Suppressor macrophage (primary cell): ENCODE results near the gene TCP11L1.

Experiments
- DNase-seq, 4 experiments: peaks; one replicate each; pipeline ENCODE4 v3.0.0-alpha.2; 2020 to 2022
- total RNA-seq, 17 experiments: gene quantifications; one replicate each; lab custom pipeline; 2026; ENCODE audit warnings: mixed read lengths in 6 of 17, inconsistent platforms in 3 of 17; lab: John Stamatoyannopoulos, UW

The TCP11L1 gene, protein sequence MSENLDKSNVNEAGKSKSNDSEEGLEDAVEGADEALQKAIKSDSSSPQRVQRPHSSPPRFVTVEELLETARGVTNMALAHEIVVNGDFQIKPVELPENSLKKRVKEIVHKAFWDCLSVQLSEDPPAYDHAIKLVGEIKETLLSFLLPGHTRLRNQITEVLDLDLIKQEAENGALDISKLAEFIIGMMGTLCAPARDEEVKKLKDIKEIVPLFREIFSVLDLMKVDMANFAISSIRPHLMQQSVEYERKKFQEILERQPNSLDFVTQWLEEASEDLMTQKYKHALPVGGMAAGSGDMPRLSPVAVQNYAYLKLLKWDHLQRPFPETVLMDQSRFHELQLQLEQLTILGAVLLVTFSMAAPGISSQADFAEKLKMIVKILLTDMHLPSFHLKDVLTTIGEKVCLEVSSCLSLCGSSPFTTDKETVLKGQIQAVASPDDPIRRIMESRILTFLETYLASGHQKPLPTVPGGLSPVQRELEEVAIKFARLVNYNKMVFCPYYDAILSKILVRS
- 12.3 to 36.5 (median 26.0) reads per million in 17 experiments for total RNA-seq

DNA sequence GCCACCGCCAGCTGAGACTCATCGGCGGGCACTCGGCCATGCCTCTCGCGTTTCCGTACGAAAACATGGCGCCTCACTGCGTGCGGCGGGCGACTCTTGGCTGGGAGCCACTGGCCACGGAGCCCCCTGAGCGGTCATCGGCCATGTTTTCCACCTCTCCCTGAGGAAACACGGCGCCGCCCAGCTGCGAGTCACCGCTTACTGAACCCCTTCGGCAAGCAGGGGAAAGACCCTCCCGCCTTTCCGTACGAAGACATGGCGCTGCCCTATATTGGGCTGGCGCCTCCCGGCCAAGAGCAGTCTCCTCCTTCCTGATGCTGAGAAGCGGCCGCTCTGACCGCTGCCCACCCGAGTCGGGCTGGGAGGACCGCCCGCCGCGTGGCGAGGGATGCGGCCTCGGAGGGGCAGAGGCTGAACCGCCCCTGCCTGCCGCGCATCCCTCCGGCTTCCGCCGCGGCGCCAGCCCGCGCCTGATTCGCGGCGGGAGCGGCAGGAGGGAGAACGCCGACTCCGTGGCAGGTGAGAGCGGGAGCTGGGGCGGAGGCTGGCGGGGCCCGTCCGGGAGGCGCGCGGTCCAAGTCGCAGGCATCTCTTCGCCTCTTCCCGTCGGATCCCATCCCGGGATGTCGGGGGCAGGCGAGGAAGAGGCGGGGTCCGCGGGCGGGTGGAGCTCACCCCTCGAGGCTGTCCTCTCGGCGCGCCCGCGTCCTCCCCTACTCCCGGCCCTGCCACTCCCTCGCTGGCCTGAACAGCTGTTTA lies at the start of gene TCP11L1:
TSS of gene TCP11L1 (plus strand) at position 299 of the 759 bp plus-strand sequence. CDS start 4,202 bp downstream, outside the sequence.
- peak; percentile 75 to 89 (median 84) for DNase-seq

DNA sequence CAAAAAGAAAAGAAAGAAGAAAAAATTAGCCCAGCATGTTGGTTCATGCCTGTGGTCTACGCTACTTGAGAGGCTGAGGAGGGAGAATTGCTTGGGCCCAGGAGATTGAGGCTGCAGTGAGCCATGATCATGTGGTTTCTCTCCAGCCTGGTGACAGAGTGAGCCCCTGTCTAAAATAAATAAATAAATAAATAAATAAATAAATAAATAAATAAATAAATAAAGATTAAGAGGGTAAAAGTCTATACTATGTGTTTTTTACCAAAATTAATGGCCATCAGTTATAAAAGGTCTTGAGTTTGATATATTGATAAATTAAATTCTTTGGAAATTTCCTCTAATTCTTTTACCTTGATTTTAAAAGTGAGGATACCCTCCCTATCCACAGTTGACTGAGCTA lies 48.9 kb upstream of the TCP11L1 start:
- DNase-seq, result no peak

DNA sequence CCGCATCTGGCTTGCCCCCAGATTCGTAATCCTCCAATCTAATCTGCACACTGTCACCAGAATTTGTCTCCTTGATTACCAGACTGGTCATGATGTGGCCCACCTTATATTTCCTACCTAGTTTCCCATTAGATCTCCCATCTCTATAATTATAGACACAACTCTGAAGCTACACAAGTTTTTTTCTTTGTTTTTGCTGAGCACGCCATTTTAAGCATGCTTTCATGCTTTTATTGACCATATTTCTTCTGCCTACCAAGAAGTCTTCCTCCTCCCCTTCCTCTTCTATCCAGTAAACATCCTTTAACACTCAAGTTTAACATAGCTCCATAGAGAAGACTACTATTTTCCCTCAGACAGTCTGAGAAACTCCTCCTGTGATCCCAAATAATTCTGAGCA lies 47.9 kb upstream of the TCP11L1 start:
- no peak for DNase-seq

DNA sequence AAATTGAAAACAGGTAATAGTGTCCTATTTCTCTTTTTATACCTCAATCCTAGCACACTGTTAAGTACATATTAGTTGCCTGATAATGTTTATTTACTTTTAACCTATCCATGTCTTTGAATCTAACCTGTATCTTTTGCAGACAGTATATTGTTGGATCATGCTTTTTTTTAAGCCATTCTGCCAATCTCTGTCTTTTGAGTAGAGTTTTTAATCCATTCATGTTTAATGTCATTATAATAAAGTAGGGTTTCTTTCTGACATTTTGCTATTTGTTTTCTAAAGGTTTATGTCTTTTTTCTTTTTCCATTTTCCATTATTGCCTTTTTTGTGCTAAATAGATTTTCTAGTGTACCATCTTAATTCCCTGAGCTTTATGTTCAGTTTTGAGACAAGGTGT lies 47.5 kb upstream of the TCP11L1 start:
- DNase-seq, result no peak

DNA sequence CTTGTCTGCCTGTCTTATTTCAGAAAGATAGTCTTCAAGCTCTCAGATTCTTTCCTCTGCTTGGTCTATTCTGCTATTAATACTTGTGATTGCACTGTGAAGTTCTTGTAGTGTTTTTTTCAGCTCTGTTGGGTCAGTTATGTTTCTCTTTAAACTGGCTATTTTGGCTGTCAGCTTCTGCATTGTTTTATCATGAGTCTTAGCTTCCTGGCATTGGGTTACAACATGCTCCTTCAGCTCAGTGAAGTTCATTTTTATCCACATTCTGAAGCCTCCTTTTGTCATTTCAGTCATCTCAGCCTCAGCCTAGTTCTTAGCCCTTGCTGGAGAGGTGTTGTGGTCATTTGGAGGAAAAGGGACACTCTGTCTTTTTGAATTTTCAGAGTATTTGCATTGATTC lies 39.2 kb upstream of the TCP11L1 start:
- DNase-seq, result no peak

DNA sequence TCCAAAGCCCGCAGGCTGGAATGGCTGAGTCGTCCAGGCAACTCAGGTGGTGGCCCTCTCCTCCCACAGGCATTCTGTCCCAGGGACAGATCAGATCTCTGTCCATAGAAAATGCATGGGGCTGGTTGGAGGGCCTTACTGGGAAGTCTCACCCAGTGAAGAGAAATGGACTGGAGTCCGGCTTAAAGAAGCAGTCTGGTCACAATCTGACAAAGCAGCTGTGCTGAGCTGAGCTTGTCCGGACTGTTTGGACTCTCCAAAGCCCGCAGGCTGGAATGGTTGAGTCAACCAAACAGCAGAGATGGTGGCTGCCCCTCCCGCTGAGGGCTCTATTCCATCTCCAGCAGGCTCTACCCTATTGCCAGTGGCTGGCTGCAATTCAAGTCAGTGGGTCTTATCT lies 38.1 kb upstream of the TCP11L1 start:
- DNase-seq, result no peak

DNA sequence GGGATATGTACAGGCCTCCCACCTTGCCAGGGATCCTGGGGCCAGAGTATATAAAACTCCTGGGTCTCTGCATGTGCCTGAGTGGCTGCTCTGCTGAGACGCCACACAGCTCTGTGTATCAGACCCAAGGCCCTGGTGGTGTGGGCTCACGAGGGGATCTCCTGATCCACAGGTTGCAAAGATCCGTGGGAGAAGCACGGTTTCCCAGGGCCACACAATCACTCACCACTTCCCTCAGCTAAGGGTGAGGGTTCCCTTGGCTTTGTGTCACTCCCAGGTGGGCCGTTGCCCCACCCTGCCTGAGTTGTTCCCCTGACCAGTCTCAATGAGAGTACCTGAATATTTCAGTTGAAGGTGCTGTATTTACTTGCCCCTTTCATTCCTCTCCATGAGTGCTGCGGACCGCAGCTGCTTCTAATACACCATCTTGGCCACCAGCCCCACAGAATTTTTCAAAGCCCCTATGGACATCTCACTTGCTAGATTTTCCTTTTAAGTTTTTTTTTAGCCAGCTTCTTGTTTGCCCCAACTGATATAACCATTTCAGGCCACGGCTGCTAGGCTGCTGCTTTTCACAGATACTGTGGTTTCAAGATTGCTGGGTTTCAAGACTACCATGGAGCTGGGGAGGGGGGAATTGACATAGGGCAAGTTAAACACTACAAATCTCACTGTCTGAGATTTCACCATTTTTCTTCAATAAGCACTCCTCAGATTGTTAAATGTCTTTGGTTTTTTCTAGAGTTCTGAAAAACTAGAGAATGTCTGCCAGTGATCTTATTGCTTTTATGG lies 37.4 kb upstream of the TCP11L1 start:
- no peak for DNase-seq

DNA sequence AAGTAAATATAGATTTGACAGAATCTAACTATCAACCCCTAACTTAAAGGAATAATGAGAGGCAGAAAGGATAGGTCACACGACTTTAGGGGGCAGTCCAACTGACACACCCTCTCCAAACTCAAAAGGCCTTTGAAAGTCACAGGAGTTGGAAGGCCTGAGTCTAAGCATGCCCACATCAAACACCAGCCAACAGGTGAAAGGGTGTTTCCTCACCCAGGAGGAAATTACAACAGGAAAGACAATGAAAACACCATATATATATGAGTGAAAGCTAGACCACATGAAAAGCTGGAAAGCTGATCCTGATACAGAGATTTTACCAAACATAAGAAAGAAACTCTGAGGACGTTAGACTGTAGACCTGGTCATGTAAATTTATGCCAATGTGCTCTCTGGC lies 34.2 kb upstream of the TCP11L1 start:
- DNase-seq, result no peak

DNA sequence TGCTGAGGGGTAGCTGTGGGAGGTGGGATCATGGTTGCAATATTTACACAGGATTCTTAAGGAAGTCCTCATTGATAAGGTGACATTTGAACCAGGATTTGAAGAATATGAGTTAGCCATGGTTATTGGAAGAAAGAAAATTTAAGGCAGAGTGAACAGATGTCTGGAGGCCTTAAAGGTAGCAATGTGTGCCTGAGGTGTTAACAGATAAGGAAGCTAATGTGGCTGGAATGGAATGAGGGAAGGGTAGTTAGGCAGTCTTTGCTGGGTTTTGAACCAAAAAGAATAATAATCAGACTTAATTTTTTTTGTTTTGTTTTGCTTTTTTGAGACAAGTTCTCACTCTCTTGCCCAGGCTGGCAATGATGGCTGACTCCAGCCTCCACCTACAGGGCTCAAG lies 33.4 kb upstream of the TCP11L1 start:
- no peak for DNase-seq

DNA sequence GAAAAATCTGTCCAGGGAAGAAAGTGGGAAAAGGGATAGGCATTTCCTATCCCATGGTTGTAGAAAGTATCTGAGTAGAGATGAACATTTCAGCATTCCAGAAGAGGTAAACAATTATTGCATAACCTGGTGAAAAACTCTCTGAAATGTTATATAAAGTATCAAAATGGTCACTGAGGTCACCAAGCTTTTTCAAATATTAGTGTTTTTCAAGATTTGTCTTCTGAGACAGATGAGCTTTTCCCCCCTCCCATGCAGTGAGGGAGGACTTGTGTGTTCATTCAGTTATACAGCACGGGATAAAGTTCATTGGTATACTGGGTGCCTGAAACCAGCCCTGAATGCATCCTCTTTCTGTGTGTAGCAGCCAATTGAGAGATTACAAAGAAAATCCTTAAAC lies 25.6 kb upstream of the TCP11L1 start:
- no peak for DNase-seq

DNA sequence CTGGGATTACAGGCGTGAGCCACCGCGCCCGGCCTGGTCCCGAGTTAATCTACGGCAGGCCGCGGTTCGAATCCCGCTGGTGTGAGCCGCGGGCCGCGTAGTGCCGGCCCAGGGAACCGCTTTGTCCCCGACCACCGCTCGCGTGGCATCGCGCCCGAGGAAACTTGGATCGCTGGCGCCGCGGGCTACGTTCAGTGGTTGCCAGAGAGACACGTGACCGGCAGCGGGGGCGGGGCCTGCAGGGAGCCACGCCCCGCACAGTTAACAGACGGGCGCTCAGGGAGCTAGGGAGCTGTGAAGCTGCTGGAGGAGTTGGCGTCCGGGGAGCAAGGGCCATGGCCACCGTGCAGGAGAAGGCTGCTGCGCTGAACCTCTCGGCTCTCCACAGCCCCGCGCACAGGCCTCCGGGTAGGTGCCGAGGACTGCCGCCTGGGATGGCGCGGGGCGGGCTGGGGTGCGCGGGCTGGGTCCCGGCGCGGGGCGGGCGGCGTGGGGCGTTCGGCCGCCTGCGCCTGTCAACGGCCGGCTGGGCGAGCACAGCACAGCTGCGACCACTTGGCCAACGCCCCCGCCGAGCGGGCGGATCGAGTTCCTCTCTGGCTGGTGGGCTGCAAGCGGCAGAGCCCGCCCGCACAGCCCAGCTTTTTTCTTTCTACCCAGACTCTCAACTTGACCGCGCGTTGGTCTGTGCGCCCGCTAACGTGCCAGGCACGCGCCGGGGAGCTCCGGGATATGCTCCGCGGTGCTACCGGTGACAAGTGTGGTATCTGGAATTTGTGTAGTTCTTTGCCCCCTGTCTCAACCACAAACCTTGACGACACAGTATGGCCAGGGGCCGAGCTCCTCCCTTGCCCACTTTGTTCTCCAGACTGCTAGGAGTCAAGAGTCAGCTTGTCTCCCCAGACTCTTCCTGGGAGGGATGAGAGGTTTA lies 23.5 kb upstream of the TCP11L1 start, which contains the start of gene DEPDC7:
TSS of gene DEPDC7 (plus strand) at position 258 of the 931 bp plus-strand sequence. CDS start at position 336, 78 bp downstream.
- peak; percentile 89 to 94 (median 92) for DNase-seq

DNA sequence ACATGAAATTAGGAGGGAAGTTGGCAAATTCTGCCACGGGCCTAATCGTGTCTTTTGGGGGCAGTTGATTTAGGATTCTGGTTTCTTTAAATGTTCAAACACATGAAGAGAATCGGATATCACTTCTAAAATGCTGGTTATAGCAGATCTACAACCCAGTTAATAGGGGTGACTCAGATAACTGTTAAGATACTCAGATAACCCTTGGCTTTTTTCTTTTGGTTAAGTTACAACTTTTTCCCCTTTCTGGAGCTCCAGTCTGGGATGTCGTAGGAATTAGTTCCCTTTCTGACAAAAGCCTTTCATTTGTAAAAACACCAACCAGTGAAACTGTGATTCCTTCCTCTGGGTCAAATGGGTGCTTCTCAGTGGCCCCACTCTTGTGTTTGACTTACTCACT lies 22.7 kb upstream of the TCP11L1 start:
- DNase-seq, result peak; percentile 26 to 57 (median 42)

DNA sequence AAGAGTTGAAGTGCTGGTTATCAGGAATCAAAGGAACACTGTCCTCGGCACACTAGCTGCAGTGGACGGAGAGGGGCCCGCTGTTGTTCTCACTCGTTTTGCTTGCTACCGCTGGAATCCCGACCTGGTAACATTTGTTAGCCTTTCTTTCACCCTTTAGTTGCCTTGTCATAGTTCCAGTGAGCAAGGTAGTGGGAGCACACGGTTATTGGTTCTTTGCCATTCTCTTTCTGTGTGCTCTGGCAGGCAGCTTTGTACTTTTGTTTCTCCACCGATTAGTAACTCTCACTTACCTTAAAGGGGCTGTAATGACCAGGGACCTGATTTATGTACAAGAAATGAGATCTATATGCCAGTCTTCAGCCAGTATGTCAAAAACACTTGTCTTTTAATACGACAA lies 21.9 kb upstream of the TCP11L1 start:
- no peak for DNase-seq

DNA sequence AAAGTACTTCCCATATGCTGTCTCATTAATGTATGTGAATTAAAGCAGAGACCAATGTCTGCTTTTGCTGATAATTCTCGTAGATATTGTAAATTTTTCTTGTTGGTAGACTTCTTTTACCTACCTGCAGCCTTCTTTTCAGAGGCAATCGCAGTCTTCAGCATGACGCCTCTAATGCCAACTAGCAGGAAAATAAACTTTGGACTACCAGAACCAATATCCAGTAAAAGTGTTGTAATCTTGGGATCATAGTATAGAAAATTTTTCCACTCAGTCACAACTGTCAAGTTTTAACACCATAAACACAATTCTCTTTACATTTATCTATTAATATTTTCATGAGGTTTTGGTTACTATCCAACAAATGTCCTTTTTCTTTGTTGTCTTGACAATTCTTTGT lies 21.4 kb upstream of the TCP11L1 start:
- no peak for DNase-seq

DNA sequence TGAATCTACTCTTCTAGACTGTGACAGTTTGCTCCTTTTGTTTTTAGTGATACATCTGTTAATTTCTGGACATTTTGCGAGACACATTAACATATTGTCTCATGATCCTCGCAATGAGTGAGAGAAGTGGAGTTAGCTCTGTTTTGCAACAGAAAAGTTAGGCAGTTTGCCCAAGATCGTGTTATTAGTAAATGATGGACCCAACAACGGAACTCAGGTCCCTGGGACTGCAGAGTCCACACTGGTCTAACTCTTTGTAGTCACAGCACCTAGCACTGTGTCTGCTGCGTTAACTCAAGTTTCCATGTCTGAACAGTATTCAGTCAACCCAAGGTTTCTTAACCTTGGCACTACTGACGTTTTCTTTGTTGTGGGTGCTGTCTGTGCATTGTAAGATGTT lies 20.5 kb upstream of the TCP11L1 start:
- no peak for DNase-seq

DNA sequence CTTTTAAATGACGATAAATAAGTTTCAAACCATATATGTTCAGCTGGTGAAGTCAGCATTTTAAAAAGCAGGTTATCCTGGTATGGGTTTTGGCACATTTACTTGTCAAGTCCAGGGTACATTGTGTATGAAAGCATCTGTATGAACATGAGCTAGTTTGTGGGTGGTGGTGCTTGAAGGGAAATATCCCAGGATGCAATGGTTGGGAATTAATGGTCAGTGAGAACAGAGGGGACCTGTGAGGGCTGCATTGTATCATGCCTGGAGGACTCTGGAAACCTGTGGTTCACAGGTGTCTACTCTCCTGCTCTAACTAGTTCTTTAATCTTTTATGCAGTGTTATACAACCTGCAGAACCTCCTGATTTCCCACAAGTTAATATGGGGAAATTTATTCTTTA lies 17.9 kb upstream of the TCP11L1 start:
- no peak for DNase-seq

DNA sequence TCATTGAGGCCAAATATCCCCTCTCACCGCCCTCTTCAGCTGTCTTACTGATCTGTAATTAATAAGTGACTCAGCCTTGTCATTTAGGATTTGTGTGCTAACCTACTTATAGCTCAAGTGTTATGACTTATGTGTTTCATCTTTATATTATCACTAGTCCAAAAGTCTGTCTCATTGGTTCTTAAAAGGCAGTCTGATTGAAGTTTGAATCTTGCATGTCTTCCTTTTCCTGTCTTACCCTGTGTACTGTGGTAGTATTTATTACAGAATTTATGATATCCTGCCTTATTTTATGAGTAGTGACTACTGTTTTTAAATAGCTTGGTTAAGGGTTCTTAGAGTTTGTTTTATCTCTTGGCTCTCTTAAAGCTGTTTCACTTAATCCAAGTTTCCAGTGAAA lies 17.4 kb upstream of the TCP11L1 start:
- DNase-seq, result no peak

DNA sequence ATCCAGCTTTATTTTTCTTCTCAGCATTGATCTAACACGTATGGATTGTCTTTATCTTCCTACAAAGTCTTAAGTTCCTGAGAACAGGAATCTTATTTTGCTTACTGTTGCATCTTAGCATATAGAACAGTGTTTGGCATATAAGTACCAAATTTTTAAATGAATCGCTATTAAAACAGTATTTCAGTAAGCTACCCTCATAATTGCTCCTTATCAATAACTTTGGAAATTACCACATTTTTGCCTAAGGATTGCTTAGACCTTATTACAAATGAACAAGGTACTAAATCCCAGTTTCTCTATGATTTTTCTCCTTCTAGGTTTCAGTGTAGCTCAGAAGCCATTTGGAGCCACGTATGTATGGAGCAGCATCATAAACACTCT lies 14.0 kb upstream of the TCP11L1 start:
- DNase-seq, result no peak

DNA sequence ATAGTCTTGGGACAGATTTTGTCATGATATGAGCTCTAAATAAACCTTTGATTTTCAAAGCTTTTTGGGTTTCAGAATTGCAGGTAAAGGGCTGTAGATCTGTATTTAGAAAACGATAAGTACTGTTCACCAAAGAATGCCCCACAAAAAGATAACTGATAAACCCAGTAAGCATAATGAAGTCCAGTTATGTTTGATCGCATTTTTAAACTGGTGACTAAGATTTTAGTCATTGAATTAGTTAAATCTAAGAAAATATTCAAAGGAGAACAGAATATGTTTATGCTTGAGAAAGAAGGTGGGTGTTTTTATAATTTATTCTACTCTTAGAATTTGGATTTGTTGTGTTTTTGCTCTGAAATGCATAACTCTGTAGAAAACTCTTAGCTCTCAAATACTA lies 12.1 kb upstream of the TCP11L1 start:
- DNase-seq, result no peak

DNA sequence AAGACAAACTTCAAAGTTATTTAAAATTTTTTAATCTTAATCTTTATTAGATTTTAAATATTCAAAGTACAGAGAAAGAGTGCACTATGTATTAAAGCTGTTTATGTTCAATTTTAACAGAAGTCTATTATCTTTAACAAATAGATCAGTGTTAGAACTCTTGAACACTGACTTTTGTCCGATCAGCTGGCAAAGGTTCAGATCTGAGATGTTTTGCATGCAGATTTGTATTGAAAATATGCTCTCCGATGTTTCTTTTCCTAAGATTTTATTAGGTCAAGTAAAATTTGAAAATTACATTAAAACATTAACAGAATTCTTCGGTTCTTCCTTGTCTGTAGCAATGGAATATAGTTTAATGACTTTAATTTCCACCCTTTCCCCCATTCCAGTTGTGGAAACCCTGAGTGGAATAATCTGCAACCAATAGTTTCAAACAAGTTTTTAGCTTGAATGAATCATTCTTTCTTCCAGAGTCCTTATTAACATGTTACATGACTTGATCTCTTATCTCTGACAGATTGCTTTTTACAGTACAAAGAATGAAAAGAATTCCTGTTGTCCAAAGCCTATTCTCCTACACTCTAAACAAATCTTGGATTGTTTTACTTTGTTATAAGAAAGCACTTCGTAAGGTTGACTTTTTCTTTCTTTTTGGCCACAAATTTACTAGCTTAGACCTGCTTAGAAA lies 11.4 kb upstream of the TCP11L1 start:
- no peak for DNase-seq

DNA sequence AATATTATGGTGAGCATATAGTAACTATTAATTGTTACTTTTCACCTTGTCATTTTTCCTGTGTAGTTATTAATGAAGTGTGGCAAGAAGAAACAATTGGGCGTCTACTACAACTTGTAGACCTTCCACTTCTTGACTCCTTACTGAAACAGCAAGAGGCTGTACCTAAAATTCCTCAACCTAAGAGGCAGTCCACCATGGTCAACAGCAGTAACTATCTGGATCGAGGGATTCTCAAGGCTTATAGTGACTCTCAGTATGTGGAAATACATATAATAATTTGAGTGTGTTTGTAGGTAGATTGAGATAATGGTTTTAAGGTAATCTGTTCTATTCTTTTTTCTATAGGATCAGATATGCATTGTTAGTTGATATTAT lies 10.8 kb upstream of the TCP11L1 start:
- DNase-seq, result no peak
